ENCODE data around the gene BRD1.

DNA sequence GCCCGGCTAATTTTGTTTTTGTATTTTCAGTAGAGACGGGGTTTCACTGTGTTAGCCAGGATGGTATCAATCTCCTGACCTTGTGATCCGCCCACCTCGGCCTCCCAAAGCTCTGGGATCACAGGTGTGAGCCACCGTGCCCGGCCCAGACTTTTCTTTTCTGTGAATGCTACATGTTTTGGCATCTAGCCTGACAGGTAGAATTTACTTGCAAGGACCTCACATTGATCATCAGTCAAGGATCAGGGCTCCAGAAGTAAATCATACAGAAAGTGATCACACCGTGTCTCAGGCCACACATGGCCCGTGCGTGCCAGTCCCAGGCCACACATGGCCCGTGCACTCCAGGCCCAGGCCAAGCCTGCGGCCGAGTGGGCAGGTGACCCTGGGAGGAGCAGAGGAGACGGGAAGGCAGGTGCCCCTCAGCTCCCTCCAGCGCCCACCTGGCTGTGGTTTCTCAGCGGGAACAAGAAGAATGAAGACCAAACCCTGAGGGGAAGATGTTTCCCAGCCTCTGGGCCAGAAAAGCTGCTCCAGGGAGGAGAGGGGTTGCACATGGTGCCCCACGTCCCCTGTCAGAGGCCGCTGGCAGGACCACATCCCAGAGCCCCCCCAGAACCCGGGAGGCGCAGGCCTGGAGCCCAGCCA lies 76.2 kb downstream of the BRD1 start:
- TF ChIP-seq CTCF (IDR thresholded peaks at IDR 0.05) (no peak), POLR2A (IDR thresholded peaks at IDR 0.05) (no peak), EP300 (IDR thresholded peaks at IDR 0.05) (no peak)
